ENCODE measurements around the gene NLRP1. TPM values are rescaled to one million over a fixed set of nuclear protein-coding genes. Genes with fewer than 3 reads are reported as not detected.

The NLRP1 gene
- total and polyA plus RNA-seq, 7 donors = 2.7 to 5.7 (median 3.4) TPM

DNA sequence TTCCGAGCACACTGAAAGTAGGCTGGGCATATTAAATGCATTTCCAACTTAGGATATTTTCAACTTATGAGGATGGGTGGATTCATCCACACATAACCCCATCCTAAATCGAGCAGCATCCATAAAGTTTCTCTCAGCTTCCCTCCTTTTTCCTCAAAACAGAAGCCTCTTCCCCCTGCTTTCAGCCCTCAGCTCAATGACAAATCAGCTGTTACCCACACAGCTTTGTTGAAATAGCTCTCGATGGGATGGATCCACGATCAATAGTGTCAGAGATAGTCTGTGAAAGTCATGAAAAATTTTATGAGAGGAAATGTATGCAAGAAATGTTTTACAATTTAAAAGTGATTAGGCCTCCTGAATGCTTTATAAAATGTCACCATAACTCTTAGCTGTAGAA, 118.0 kb downstream of the NLRP1 start:
- no peak for ATAC-seq
- 90% methylated on average over 4 of the region's 4 CpGs for WGBS, 3 donors
- no peak for TF ChIP-seq CTCF (IDR thresholded peaks at IDR 0.05)

DNA sequence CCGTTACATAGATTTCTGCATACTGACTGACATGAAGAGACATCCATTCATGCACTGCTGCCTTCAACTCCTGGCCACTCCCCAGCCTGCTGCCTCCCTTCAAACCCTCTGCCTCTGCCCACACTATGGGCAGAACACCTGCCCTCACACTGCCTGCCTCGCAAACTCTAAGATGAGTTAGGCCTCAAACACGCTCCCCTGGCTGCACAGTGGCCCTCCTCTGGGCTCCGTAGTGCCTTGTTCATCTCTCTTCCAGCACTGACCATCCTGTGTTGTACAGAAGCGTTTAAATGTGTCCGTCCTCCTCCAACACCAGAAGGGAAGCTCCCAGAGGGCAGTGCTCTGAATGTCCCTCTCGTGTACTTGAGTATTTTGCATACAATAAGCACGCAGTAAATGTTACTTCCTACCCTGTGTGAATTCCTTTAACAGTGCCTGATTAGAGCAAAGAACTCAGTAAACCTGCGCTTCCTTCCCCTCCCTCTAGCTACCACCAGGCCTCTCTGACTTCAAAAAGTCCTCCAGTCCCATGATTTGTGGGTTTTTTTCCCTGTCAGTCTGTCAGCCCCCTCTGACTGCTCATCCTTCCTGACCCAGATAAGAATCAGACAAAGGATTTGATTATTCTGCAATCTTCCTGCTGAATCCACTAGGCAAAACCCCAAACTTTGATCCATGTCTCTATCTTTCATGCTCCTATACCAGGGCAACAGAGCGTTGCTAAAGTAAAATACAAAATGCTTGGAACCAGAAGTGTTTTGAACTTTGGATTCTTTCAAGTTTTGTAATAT, 119.4 kb downstream of the NLRP1 start:
- ATAC-seq = no peak
- no peak for TF ChIP-seq CTCF (IDR thresholded peaks at IDR 0.05)
- Histone ChIP-seq H3K4me1 (peaks cover 7% of the 10 kb centered on the region), H3K4me3 (no peak overlapping the region), H3K27me3 (ENCODE audit: insufficient read depth in 3 of 3, low read length in 2 of 3) (no peaks in the 10 kb centered on the region), H3K27ac (no peak overlapping the region), H3K9me3 (no peaks in the 10 kb centered on the region), H3K36me3 (ENCODE audit: insufficient read depth in 1 of 2, low read depth in 1 of 2) (peaks cover 2 to 18% of the 10 kb centered on the region in 2 donors)
- DNase-seq = no peak
- WGBS, 3 donors = 82 to 86% (median 85%) methylated on average over 10 of the region's 10 CpGs
- intact Hi-C loops (cut with DNase I) = no loop called here

More for the DNA sequence above, 118.0 kb downstream of the NLRP1 start:
- no peaks in the 10 kb centered on the region for H3K9me3 ChIP-seq
- intact Hi-C loops (cut with DNase I) = no loop called here
- H3K27me3 ChIP-seq (ENCODE audit: insufficient read depth in 3 of 3, low read length in 2 of 3) = no peaks in the 10 kb centered on the region
- no peak for DNase-seq
- H3K27ac ChIP-seq = no peak overlapping the region
- peaks cover 7% of the 10 kb centered on the region for H3K4me1 ChIP-seq
- H3K36me3 ChIP-seq (ENCODE audit: insufficient read depth in 1 of 2, low read depth in 1 of 2) = peaks cover 0 to 10% of the 10 kb centered on the region in 2 donors
- no peak overlapping the region for H3K4me3 ChIP-seq

Other genes starting within 250 kb of the NLRP1 start
- 10 to 100 TPM; 54.4 to 90.9 (median 84.1) TPM for gene NUP88, start 164.8 kb downstream of the NLRP1 start, total RNA-seq
- 100 to 1,000 TPM in 1 of 3 donors, 10 to 100 TPM in 2; 69.6 to 106 (median 75.5) TPM for gene NUP88, start 164.8 kb downstream of the NLRP1 start, polyA plus RNA-seq
- gene RPAIN, start 164.3 kb downstream of the NLRP1 start, total RNA-seq = 10 to 100 TPM; 24.7 to 36.3 (median 27.5) TPM
- gene RPAIN, start 164.3 kb downstream of the NLRP1 start, polyA plus RNA-seq = 10 to 100 TPM; 25.2 to 65.2 (median 48.1) TPM
- gene C1QBP, start 145.4 kb downstream of the NLRP1 start, total RNA-seq = 100 to 1,000 TPM; 107 to 184 (median 128) TPM
- gene C1QBP, start 145.4 kb downstream of the NLRP1 start, polyA plus RNA-seq = 100 to 1,000 TPM; 166 to 472 (median 209) TPM
- 10 to 100 TPM in 3 of 4 donors, 1 to 10 TPM in 1; 8.9 to 17.7 (median 12.0) TPM for gene DHX33, start 115.5 kb downstream of the NLRP1 start, total RNA-seq
- gene DHX33, start 115.5 kb downstream of the NLRP1 start, polyA plus RNA-seq = 1 to 10 TPM; 3.9 to 9.6 (median 6.9) TPM
- 10 to 100 TPM; 23.1 to 40.9 (median 33.6) TPM for gene DERL2, start 98.3 kb downstream of the NLRP1 start, total RNA-seq
- 100 to 1,000 TPM in 1 of 3 donors, 10 to 100 TPM in 2; 50.6 to 104 (median 60.4) TPM for gene DERL2, start 98.3 kb downstream of the NLRP1 start, polyA plus RNA-seq
- gene MIS12, start 97.9 kb downstream of the NLRP1 start, total RNA-seq = 10 to 100 TPM; 13.6 to 21.4 (median 17.5) TPM
- gene MIS12, start 97.9 kb downstream of the NLRP1 start, polyA plus RNA-seq = 10 to 100 TPM; 11.1 to 28.9 (median 13.1) TPM

Measured in psoas muscle (tissue), 8 donors.